HL-60 (cell line): ENCODE measurements around the gene SCGN.

Experiments
- DNase-seq, 2 experiments: peaks; one replicate each; pipeline ENCODE4 v3.0.0-alpha.2; 2010 to 2020; ENCODE audit warnings: low read depth in 1 of 2, low spot score in 1 of 2
- H3K27ac ChIP-seq: fragments of 250-450 bp; sonication (Bioruptor Pico); replicated peaks from 2 replicates; pipeline ENCODE4 v1.5.1; 2020; ENCODE audit warnings: mild to moderate bottlenecking, moderate library complexity
- H3K27me3 ChIP-seq: fragments of 250-450 bp; sonication (Bioruptor Pico); 2 replicates; pipeline ENCODE4 v1.5.1; 2021; ENCODE audit warnings: mild to moderate bottlenecking, moderate library complexity; ENCODE audit not compliant: insufficient read depth, poor library complexity, severe bottlenecking
- H3K4me3 ChIP-seq: replicated peaks from 2 replicates; pipeline ENCODE4 v1.5.1; 2011; ENCODE audit warnings: mild to moderate bottlenecking, control low read depth, low read length; ENCODE audit not compliant: insufficient read depth
- GABPA ChIP-seq: IDR thresholded peaks from 2 replicates; pipeline ENCODE4 v1.6.1; 2012; ENCODE audit warnings: low read depth
- POLR2AphosphoS5 ChIP-seq: IDR thresholded peaks from 2 replicates; pipeline ENCODE4 v1.6.1; 2012; ENCODE audit warnings: low read depth
- SPI1 ChIP-seq: IDR thresholded peaks from 2 replicates; pipeline ENCODE4 v1.6.1; 2012; ENCODE audit warnings: low read depth, mild to moderate bottlenecking, borderline replicate concordance
- TF ChIP-seq, protein P1 (sequence below): IDR thresholded peaks from one replicate; pipeline ENCODE4 v1.5.1; 2011; ENCODE audit warnings: low read length, control low read depth, inconsistent platforms; ENCODE audit not compliant: insufficient read depth
- TF ChIP-seq, protein P2 (sequence below): IDR thresholded peaks from 2 replicates; pipeline ENCODE4 v1.6.1; 2012; ENCODE audit warnings: low read depth; ENCODE audit not compliant: insufficient replicate concordance

Gene SCGN

DNA sequence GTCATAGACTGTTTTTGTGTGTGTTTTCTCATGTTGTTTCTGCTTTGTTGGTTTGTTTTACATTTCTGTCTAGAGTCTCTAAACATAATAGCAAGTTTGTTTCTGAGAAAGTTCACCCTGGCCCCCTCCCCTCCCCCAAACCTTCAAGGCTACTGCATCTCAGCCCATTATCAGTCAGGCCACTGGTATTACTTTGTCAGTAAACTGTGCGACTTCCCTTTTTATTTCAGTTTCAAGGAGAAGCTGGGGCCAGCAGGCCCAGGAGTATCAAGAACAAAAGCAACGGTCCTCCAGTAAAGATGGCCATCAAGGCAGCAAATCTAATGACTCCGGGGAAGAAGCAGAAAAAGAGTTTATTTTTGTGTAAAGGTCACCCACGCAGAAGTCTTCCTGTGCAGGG is 32.8 kb upstream of the SCGN start:
- TF ChIP-seq GABPA, result no peak
- peak; percentile 52 for TF ChIP-seq SPI1
- Histone ChIP-seq H3K4me3 (no peak overlapping the region), H3K27ac (no peak overlapping the region), H3K27me3 (peaks cover 3% of the 10 kb centered on the region)
- no peak for DNase-seq

DNA sequence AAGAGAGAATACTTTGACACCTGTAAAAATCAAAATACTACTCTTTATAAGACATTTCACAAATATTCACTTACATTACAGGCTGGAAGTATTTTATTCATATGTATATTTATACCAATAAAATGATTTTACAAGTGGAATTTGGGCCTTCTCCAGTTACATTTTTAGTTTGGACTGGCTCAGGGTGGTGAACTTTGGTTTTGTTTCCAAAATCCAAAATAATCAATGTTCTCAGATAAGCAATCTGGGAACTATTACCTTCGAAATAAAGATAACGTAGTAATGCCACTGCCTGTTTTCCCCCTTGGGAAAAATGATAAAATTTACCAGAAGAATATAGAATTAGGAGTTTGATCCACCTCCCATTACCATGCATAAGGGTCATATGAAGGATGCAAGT is 31.6 kb upstream of the SCGN start:
- Histone ChIP-seq H3K27me3 (peaks cover 3% of the 10 kb centered on the region), H3K27ac (no peak overlapping the region), H3K4me3 (no peak overlapping the region)
- DNase-seq, result no peak
- TF ChIP-seq, protein P1, sequence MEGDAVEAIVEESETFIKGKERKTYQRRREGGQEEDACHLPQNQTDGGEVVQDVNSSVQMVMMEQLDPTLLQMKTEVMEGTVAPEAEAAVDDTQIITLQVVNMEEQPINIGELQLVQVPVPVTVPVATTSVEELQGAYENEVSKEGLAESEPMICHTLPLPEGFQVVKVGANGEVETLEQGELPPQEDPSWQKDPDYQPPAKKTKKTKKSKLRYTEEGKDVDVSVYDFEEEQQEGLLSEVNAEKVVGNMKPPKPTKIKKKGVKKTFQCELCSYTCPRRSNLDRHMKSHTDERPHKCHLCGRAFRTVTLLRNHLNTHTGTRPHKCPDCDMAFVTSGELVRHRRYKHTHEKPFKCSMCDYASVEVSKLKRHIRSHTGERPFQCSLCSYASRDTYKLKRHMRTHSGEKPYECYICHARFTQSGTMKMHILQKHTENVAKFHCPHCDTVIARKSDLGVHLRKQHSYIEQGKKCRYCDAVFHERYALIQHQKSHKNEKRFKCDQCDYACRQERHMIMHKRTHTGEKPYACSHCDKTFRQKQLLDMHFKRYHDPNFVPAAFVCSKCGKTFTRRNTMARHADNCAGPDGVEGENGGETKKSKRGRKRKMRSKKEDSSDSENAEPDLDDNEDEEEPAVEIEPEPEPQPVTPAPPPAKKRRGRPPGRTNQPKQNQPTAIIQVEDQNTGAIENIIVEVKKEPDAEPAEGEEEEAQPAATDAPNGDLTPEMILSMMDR, result no peak
- no peak for TF ChIP-seq POLR2AphosphoS5
- no peak for TF ChIP-seq SPI1
- TF ChIP-seq, protein P2, sequence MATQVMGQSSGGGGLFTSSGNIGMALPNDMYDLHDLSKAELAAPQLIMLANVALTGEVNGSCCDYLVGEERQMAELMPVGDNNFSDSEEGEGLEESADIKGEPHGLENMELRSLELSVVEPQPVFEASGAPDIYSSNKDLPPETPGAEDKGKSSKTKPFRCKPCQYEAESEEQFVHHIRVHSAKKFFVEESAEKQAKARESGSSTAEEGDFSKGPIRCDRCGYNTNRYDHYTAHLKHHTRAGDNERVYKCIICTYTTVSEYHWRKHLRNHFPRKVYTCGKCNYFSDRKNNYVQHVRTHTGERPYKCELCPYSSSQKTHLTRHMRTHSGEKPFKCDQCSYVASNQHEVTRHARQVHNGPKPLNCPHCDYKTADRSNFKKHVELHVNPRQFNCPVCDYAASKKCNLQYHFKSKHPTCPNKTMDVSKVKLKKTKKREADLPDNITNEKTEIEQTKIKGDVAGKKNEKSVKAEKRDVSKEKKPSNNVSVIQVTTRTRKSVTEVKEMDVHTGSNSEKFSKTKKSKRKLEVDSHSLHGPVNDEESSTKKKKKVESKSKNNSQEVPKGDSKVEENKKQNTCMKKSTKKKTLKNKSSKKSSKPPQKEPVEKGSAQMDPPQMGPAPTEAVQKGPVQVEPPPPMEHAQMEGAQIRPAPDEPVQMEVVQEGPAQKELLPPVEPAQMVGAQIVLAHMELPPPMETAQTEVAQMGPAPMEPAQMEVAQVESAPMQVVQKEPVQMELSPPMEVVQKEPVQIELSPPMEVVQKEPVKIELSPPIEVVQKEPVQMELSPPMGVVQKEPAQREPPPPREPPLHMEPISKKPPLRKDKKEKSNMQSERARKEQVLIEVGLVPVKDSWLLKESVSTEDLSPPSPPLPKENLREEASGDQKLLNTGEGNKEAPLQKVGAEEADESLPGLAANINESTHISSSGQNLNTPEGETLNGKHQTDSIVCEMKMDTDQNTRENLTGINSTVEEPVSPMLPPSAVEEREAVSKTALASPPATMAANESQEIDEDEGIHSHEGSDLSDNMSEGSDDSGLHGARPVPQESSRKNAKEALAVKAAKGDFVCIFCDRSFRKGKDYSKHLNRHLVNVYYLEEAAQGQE, result no peak
- TF ChIP-seq GABPA, result no peak

DNA sequence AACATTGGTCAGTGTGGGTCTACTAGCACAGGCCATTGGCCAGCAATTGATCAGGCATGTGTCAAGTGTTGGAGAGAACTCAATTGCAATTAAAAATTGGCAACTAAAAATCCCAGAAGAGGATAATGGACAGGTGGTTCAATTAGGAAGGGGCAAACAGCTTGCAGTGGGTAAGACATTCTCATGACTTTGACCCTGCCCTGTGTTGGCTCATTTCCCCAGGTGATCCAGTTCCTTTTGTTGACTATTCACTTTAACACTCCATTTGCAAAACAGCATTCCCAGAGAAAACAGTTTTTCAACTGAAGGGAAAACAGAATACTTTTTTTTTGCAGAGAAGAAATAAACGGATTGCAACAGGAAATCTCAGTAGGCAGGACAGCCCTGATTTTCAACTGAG is 28.9 kb upstream of the SCGN start:
- H3K27me3 ChIP-seq, result peaks cover 3% of the 10 kb centered on the region
- DNase-seq, result no peak
- no peak overlapping the region for H3K27ac ChIP-seq
- no peak overlapping the region for H3K4me3 ChIP-seq
- TF ChIP-seq POLR2AphosphoS5 (no peak), GABPA (no peak), SPI1 (no peak)
- TF ChIP-seq, protein P1, result no peak
- TF ChIP-seq, protein P2, result no peak

DNA sequence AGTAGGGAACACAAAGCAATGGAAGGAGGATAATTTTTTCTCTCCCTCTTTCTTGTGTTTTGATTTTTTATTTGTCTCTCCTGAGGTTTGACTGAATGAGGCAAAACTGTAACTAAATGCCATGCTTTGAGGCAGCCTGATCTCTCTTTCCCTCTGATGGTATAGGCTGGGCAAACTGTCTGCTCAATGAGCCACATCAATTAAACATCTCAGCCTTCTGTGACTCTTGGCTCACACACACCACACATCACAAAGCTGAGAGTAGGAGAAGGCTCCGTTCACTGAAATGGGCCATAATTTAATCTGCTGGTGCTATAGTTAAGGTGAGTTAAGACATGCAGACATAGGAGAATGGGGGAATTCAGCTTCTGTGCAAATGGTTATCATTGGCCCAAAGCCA is 28.1 kb upstream of the SCGN start:
- Histone ChIP-seq H3K27me3 (peaks cover 3% of the 10 kb centered on the region), H3K27ac (no peak overlapping the region), H3K4me3 (no peak overlapping the region)
- DNase-seq, result no peak
- TF ChIP-seq, protein P1, result no peak
- TF ChIP-seq SPI1, result no peak
- TF ChIP-seq, protein P2, result no peak
- no peak for TF ChIP-seq POLR2AphosphoS5
- TF ChIP-seq GABPA, result no peak
